Astrocyte (in vitro differentiated cells and primary cell): ENCODE data around the gene OR2L2. TPM values are rescaled to one million over a fixed set of nuclear protein-coding genes. Genes with fewer than 3 reads are reported as not detected.
"Not testable (repeated sequence)": the region's sequence is repeated elsewhere in the genome, so short reads cannot be mapped to it uniquely, and the experiment has no call there.

Source experiments
- DNase-seq: peaks from one replicate; pipeline ENCODE4 v3.0.0-alpha.2; 2010; ENCODE audit warnings: low read depth
- FAIRE-seq: peaks from 2 replicates; lab custom pipeline; 2011; peaks lifted over from hg19 to GRCh38; lab: Jason Lieb, UNC
- H2AFZ ChIP-seq: 2 replicates; pipeline ENCODE4 v1.6.0; 2012; ENCODE audit warnings: low read depth, low read length, inconsistent platforms
- H3K27ac ChIP-seq: 2 replicates; pipeline ENCODE4 v1.5.1; 2011; ENCODE audit warnings: low read depth, low read length, inconsistent platforms
- H3K27me3 ChIP-seq: 2 replicates; pipeline ENCODE4 v1.6.0; 2011; ENCODE audit warnings: low read length, inconsistent platforms; ENCODE audit not compliant: insufficient read depth
- H3K36me3 ChIP-seq: 2 replicates; pipeline ENCODE4 v1.5.1; 2011; ENCODE audit warnings: low read length, inconsistent platforms; ENCODE audit not compliant: insufficient read depth
- H3K4me1 ChIP-seq: 2 replicates; pipeline ENCODE4 v1.5.1; 2011; ENCODE audit warnings: low read length, inconsistent platforms; ENCODE audit not compliant: insufficient read depth
- H3K4me2 ChIP-seq: 2 replicates; pipeline ENCODE4 v1.6.0; 2012; ENCODE audit warnings: low read length, inconsistent platforms
- H3K4me3 ChIP-seq: 2 replicates; pipeline ENCODE4 v1.5.1; 2011; ENCODE audit warnings: low read depth, mild to moderate bottlenecking, low read length, inconsistent platforms; ENCODE audit not compliant: insufficient read depth
- H3K79me2 ChIP-seq: 2 replicates; pipeline ENCODE4 v1.6.0; 2012; ENCODE audit warnings: mild to moderate bottlenecking, low read length, inconsistent platforms; ENCODE audit not compliant: insufficient read depth
- H3K9ac ChIP-seq: 2 replicates; pipeline ENCODE4 v1.6.0; 2012; ENCODE audit warnings: mild to moderate bottlenecking, low read length, inconsistent platforms
- H3K9me3 ChIP-seq: 2 replicates; pipeline ENCODE4 v1.5.1; 2012; ENCODE audit warnings: low read depth, mild to moderate bottlenecking, low read length, inconsistent platforms; ENCODE audit not compliant: insufficient read depth
- H4K20me1 ChIP-seq: 2 replicates; pipeline ENCODE4 v1.6.0; 2012; ENCODE audit warnings: low read length, inconsistent platforms; ENCODE audit not compliant: insufficient read depth
- H3K27ac Mint-ChIP-seq: one replicate; pipeline ENCODE4 v1.8.0; 2021; ENCODE audit warnings: mild to moderate bottlenecking, mixed read lengths; ENCODE audit not compliant: unreplicated experiment
- H3K27me3 Mint-ChIP-seq: one replicate; pipeline ENCODE4 v1.8.0; 2021; ENCODE audit warnings: low read depth, mixed read lengths; ENCODE audit not compliant: unreplicated experiment
- H3K36me3 Mint-ChIP-seq: one replicate; pipeline ENCODE4 v1.8.0; 2021; ENCODE audit warnings: low read depth, mixed read lengths; ENCODE audit not compliant: unreplicated experiment
- H3K4me1 Mint-ChIP-seq: one replicate; pipeline ENCODE4 v1.8.0; 2021; ENCODE audit warnings: low read depth, mixed read lengths; ENCODE audit not compliant: unreplicated experiment
- H3K4me3 Mint-ChIP-seq: one replicate; pipeline ENCODE4 v1.8.0; 2021; ENCODE audit warnings: mild to moderate bottlenecking, moderate library complexity, mixed read lengths; ENCODE audit not compliant: unreplicated experiment
- H3K9me3 Mint-ChIP-seq: one replicate; pipeline ENCODE4 v1.8.0; 2021; ENCODE audit warnings: mild to moderate bottlenecking, mixed read lengths; ENCODE audit not compliant: unreplicated experiment
- CTCF ChIP-seq: IDR thresholded peaks from 2 replicates; pipeline ENCODE4 v1.5.1; 2011; ENCODE audit warnings: low read depth, mild to moderate bottlenecking, inconsistent platforms, low read length, moderate library complexity; ENCODE audit not compliant: insufficient read depth
- EZH2 ChIP-seq: IDR thresholded peaks from 2 replicates; pipeline ENCODE4 v1.6.1; 2012; ENCODE audit warnings: mild to moderate bottlenecking, low read length, inconsistent platforms; ENCODE audit not compliant: insufficient read depth
- total RNA-seq: library from RNA; stranded (reverse); gene quantifications from 2 replicates; pipeline ENCODE4 v1.2.1, GENCODE V29; 2021

Gene OR2L2
- total RNA-seq, 1 donor from 2014 or later: not detected

- H3K9me3 Mint-ChIP-seq: peaks cover 2% of the 10 kb centered on the region
- H3K36me3 Mint-ChIP-seq: no peaks in the 10 kb centered on the region
- Histone ChIP-seq H3K36me3 (no peaks in the 10 kb centered on the region), H3K9ac (no peak overlapping the region), H3K4me2 (no peak overlapping the region), H3K27me3 (no peaks in the 10 kb centered on the region), H3K9me3 (peaks cover 3% of the 10 kb centered on the region), H2AFZ (no peak overlapping the region), H3K79me2 (no peaks in the 10 kb centered on the region), H3K27ac (no peak overlapping the region), H3K4me3 (no peak overlapping the region), H4K20me1 (no peaks in the 10 kb centered on the region), H3K4me1 (no peaks in the 10 kb centered on the region)
- FAIRE-seq: no peak
- no peaks in the 10 kb centered on the region for H3K4me1 Mint-ChIP-seq
- H3K27me3 Mint-ChIP-seq: no peaks in the 10 kb centered on the region
- TF ChIP-seq EZH2 (no peak), CTCF (no peak)
- H3K27ac Mint-ChIP-seq: no peak overlapping the region
- no peak overlapping the region for H3K4me3 Mint-ChIP-seq
- DNase-seq: no peak
Observed at GRCh38 chr1:248065604-248066003, 35.7 kb downstream of the OR2L2 start.

- not testable (repeated sequence) for H3K79me2 ChIP-seq, H3K4me3 ChIP-seq, H3K4me3 Mint-ChIP-seq, H3K4me1 Mint-ChIP-seq, H3K4me1 ChIP-seq, H3K27ac ChIP-seq, H3K4me2 ChIP-seq, H3K9ac ChIP-seq, DNase-seq, H2AFZ ChIP-seq, H3K9me3 ChIP-seq, FAIRE-seq, H3K27me3 ChIP-seq, H3K36me3 ChIP-seq, H3K27me3 Mint-ChIP-seq, H3K9me3 Mint-ChIP-seq, H3K36me3 Mint-ChIP-seq, H3K27ac Mint-ChIP-seq, H4K20me1 ChIP-seq
Observed at GRCh38 chr1:248083864-248084263, 54.0 kb downstream of the OR2L2 start.

Other genes starting within 250 kb of the OR2L2 start
- gene OR14A16, start 206.0 kb upstream of the OR2L2 start, total RNA-seq: not detected in 2 replicates
- not detected in 2 replicates for gene OR11L1, start 188.2 kb upstream of the OR2L2 start, total RNA-seq
- 20.6 and 31.0 TPM in 2 replicates for gene TRIM58, start 172.9 kb upstream of the OR2L2 start, total RNA-seq
- 4.0 and 5.9 TPM in 2 replicates for gene OR2W3, start 134.5 kb upstream of the OR2L2 start, total RNA-seq
- not detected in 2 replicates for gene OR2T8, start 109.8 kb upstream of the OR2L2 start, total RNA-seq
- not detected in 2 replicates for gene OR2AJ1, start 105.2 kb upstream of the OR2L2 start, total RNA-seq
- not detected in 2 replicates for gene OR2L8, start 81.2 kb upstream of the OR2L2 start, total RNA-seq
- not detected in 2 replicates for gene OR2AK2, start 64.8 kb upstream of the OR2L2 start, total RNA-seq
- not detected in 2 replicates for gene OR2L5, start 16.4 kb upstream of the OR2L2 start, total RNA-seq
- gene OR2L3, start 16.8 kb downstream of the OR2L2 start, total RNA-seq: not detected in 2 replicates
- not detected in 2 replicates for gene OR2L13, start 65.1 kb downstream of the OR2L2 start, total RNA-seq
- not detected in 2 replicates for gene OR2M5, start 115.1 kb downstream of the OR2L2 start, total RNA-seq
- gene OR2M2, start 144.8 kb downstream of the OR2L2 start, total RNA-seq: not detected in 2 replicates
- not detected in 2 replicates for gene OR2M3, start 167.2 kb downstream of the OR2L2 start, total RNA-seq
- not detected in 2 replicates for gene OR2M4, start 201.3 kb downstream of the OR2L2 start, total RNA-seq
- gene OR2T33, start 247.9 kb downstream of the OR2L2 start, total RNA-seq: not detected in 2 replicates